ENCODE results near the gene FUT1. TPM values are rescaled to one million over a fixed set of nuclear protein-coding genes. Genes with fewer than 3 reads are reported as not detected.

Gene FUT1
- total and polyA plus RNA-seq, 2 donors (not counting 1 experiment from before 2014, with no cell fraction given), result not detected

DNA sequence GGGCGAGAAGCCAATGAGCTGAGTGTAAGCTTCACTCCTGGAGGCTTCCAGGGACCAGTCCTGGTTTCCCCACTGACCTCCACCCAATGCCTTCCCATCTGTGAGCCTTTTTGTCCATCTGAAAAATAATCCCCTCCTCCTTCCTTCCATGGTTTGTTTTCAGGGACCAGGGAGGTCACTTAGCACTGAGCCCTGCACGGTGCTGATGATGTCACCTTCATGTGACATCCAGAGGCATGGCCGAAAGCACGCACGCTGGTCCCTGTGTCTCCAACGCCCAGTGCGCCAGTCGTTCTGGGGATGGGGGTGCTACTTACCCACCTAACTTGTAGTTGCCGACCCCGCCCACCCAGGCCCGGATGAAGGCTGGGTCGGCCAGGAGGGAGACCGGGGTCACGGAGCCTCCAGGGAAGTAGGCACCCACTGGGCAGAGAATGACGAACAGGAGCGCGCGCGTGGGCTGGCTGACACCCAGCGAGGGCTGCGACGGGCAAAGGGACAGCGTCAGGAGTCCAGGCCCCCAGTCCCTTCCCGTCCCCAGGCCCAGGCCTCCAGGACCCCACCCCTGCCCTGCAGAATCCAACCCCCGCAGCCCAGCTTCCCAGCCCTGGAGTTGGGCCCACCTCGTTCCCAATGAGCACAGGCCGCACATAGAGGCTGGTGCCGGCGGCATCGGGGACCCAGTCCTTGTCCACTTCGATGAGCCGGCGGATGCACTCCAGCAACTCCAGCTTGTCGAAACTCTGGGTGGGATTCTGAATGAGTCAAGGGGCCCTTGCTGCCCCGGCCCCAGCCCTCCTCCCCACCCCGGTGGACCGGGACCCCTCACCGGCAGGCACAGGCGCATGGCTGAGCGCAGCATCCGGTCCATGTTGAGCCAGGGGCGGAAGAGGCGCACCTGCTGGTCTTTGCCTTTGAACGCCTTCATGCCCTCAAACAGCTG is 47.2 kb upstream of the FUT1 start:
- H3K27ac ChIP-seq (ENCODE audit: low read length in 2 of 2), result no peak overlapping the region
- no peak overlapping the region for H3K27ac Mint-ChIP-seq
- no peaks in the 10 kb centered on the region for H3K9me3 ChIP-seq (ENCODE audit: control extremely low read depth in 1 of 3, control insufficient read depth in 2 of 3, insufficient read depth in 1 of 3, low read length in 2 of 3)
- ATAC-seq (ENCODE audit: low read depth) (no peak), DNase-seq (no peak)
- H3K27me3 ChIP-seq (replicated peaks in 1 of 4; ENCODE audit: control extremely low read depth in 1 of 4, control insufficient read depth in 3 of 4, insufficient read depth in 4 of 4, low read length in 3 of 4), result no peaks in the 10 kb centered on the region
- H3K36me3 ChIP-seq (replicated peaks in 1 of 2; ENCODE audit: control extremely low read depth in 1 of 2, control insufficient read depth in 1 of 2, extremely low read depth in 1 of 2, insufficient read depth in 2 of 2, low read length in 1 of 2), result no peaks in the 10 kb centered on the region
- no peak overlapping the region for H3K9ac ChIP-seq (ENCODE audit: low read length)
- H2AFZ ChIP-seq (ENCODE audit: insufficient read depth, low read depth, low read length, poor library complexity, severe bottlenecking), result no peak overlapping the region
- WGBS (ENCODE audit: insufficient coverage), result 98% methylated on average over 39 of the region's 44 CpGs
- no peak overlapping the region for H3K4me2 ChIP-seq (replicated peaks; ENCODE audit: low read depth, low read length, poor library complexity, severe bottlenecking)
- H3K9me3 Mint-ChIP-seq (ENCODE audit: insufficient read depth), result no peaks in the 10 kb centered on the region
- intact Hi-C loops (cut with micrococcal nuclease), result loop anchor here (5.0 kb wide), 1 partner anchor 162 kb away; the partner anchor contains the start of gene DBP
- ChIA-PET CTCF (interaction anchor here (0.6 to 17.5 kb wide), 5 partner anchors 12 to 171 kb away, joined by 3 to 553 read pairs (median 4); partner anchors contain the start of genes BCAT2 and HSD17B14), POLR2A (no interaction called here)
- TF ChIP-seq EZH2 (IDR thresholded peaks at IDR 0.05; ENCODE audit: borderline replicate concordance, insufficient read depth, low read depth, low read length, poor library complexity, severe bottlenecking), result no peak
- no peaks in the 10 kb centered on the region for H4K20me1 ChIP-seq (ENCODE audit: control insufficient read depth, insufficient read depth, low read length, poor library complexity, severe bottlenecking)
- peaks cover 3 to 9% of the 10 kb centered on the region in 2 donors for H3K4me1 ChIP-seq (ENCODE audit: control insufficient read depth in 2 of 2, insufficient read depth in 2 of 2, low read length in 2 of 2)
- H3K79me2 ChIP-seq (ENCODE audit: control insufficient read depth, insufficient read depth, low read length), result no peaks in the 10 kb centered on the region
- peaks cover 7% of the 10 kb centered on the region for H3K4me1 Mint-ChIP-seq
- no peak overlapping the region for H3K4me3 ChIP-seq (ENCODE audit: control extremely low read depth in 1 of 5, extremely low read depth in 1 of 5, insufficient read depth in 1 of 5, low read depth in 2 of 5, low read length in 4 of 5)
- H3K4me3 Mint-ChIP-seq, result no peak overlapping the region
- H3K27me3 Mint-ChIP-seq, result no peaks in the 10 kb centered on the region

DNA sequence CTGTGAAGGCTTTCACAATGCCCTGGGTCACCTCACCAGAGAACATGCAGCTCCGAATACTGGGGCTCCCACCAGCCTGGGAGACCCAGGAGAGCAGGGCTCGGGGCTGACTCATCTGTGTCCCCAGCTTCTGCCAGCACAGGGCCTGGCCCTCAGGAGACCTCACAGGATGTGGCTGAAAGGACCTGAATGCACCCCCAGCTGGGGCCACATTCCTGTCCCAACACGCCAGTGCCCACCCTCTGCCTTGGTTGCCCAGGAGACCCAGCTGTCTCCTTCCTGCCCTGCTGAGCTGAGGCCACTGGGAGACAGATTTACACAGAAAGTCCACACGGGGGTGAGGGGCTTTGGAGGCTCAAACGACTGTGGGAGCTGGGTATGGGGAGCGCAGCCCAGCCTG is 46.5 kb upstream of the FUT1 start:
- H3K27me3 ChIP-seq (replicated peaks in 1 of 4; ENCODE audit: control extremely low read depth in 1 of 4, control insufficient read depth in 3 of 4, insufficient read depth in 4 of 4, low read length in 3 of 4), result no peaks in the 10 kb centered on the region
- H3K4me2 ChIP-seq (replicated peaks; ENCODE audit: low read depth, low read length, poor library complexity, severe bottlenecking), result no peak overlapping the region
- no peak overlapping the region for H3K27ac ChIP-seq (ENCODE audit: low read length in 2 of 2)
- no peaks in the 10 kb centered on the region for H3K27me3 Mint-ChIP-seq
- POLR2A ChIA-PET, result interaction anchor here (0.6 kb wide), 2 partner anchors 10 to 12 kb away, joined by 3 to 6 read pairs; partner anchors contain the start of gene BCAT2
- no peak overlapping the region for H3K9ac ChIP-seq (ENCODE audit: low read length)
- peaks cover 11% of the 10 kb centered on the region for H3K4me1 Mint-ChIP-seq
- H3K9me3 ChIP-seq (ENCODE audit: control extremely low read depth in 1 of 3, control insufficient read depth in 2 of 3, insufficient read depth in 1 of 3, low read length in 2 of 3), result no peaks in the 10 kb centered on the region
- TF ChIP-seq, protein P1, sequence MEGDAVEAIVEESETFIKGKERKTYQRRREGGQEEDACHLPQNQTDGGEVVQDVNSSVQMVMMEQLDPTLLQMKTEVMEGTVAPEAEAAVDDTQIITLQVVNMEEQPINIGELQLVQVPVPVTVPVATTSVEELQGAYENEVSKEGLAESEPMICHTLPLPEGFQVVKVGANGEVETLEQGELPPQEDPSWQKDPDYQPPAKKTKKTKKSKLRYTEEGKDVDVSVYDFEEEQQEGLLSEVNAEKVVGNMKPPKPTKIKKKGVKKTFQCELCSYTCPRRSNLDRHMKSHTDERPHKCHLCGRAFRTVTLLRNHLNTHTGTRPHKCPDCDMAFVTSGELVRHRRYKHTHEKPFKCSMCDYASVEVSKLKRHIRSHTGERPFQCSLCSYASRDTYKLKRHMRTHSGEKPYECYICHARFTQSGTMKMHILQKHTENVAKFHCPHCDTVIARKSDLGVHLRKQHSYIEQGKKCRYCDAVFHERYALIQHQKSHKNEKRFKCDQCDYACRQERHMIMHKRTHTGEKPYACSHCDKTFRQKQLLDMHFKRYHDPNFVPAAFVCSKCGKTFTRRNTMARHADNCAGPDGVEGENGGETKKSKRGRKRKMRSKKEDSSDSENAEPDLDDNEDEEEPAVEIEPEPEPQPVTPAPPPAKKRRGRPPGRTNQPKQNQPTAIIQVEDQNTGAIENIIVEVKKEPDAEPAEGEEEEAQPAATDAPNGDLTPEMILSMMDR (IDR thresholded peaks at IDR 0.05), result no peak
- no peak for TF ChIP-seq EZH2 (IDR thresholded peaks at IDR 0.05; ENCODE audit: borderline replicate concordance, insufficient read depth, low read depth, low read length, poor library complexity, severe bottlenecking)
- no peak overlapping the region for H2AFZ ChIP-seq (ENCODE audit: insufficient read depth, low read depth, low read length, poor library complexity, severe bottlenecking)
- DNase-seq, result no peak
- no peak overlapping the region for H3K4me3 ChIP-seq (ENCODE audit: control extremely low read depth in 1 of 5, extremely low read depth in 1 of 5, insufficient read depth in 1 of 5, low read depth in 2 of 5, low read length in 4 of 5)
- H3K79me2 ChIP-seq (ENCODE audit: control insufficient read depth, insufficient read depth, low read length), result no peaks in the 10 kb centered on the region
- H3K9me3 Mint-ChIP-seq (ENCODE audit: insufficient read depth), result no peaks in the 10 kb centered on the region
- no peak for ATAC-seq (ENCODE audit: low read depth)
- H4K20me1 ChIP-seq (ENCODE audit: control insufficient read depth, insufficient read depth, low read length, poor library complexity, severe bottlenecking), result no peaks in the 10 kb centered on the region
- H3K4me1 ChIP-seq (ENCODE audit: control insufficient read depth in 2 of 2, insufficient read depth in 2 of 2, low read length in 2 of 2), result peaks cover 3 to 10% of the 10 kb centered on the region in 2 donors
- H3K36me3 ChIP-seq (replicated peaks in 1 of 2; ENCODE audit: control extremely low read depth in 1 of 2, control insufficient read depth in 1 of 2, extremely low read depth in 1 of 2, insufficient read depth in 2 of 2, low read length in 1 of 2), result no peaks in the 10 kb centered on the region
- CTCF ChIA-PET, result interaction anchor here (0.5 to 17.5 kb wide), 6 partner anchors 11 to 172 kb away, joined by 3 to 553 read pairs (median 4); partner anchors contain the start of genes BCAT2 and HSD17B14
- H3K4me3 Mint-ChIP-seq, result no peak overlapping the region
- WGBS (ENCODE audit: insufficient coverage), result 28% methylated on average over 6 of the region's 6 CpGs
- no peak overlapping the region for H3K27ac Mint-ChIP-seq
- intact Hi-C loops (cut with micrococcal nuclease), result loop anchor here (5.0 kb wide), 1 partner anchor 162 kb away; the partner anchor contains the start of gene DBP
